Suppressor macrophage treated with lipopolysaccharide for 4 hours (primary cell): Measurements from ENCODE around the gene CEP164.
"Not testable (repeated sequence)": the region's sequence is repeated elsewhere in the genome, so short reads cannot be mapped to it uniquely, and the experiment has no call there.

Source experiments
- DNase-seq: peaks from one replicate; pipeline ENCODE4 v3.0.0-alpha.2; 2020

The CEP164 gene

DNA sequence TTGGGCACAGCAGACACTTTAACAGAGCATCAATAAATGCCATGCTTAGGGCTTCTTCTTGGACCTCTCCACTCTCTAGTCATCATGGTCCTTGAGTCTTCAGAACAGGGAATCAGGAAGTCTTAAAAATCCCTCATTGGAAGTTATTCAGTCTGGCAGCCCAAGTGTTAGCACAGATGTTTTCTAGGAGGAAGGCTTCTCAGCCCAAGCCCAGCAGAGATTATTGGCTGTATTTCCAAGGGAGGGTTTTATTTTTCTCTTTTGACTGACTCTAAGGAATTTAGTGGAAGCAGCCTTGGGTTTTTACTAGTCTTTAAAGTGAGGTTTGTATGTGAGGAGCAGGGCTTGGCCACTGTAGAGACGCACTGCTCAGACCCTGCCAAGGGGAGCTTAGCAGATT is 41.9 kb downstream of the CEP164 start:
- DNase-seq: no peak

DNA sequence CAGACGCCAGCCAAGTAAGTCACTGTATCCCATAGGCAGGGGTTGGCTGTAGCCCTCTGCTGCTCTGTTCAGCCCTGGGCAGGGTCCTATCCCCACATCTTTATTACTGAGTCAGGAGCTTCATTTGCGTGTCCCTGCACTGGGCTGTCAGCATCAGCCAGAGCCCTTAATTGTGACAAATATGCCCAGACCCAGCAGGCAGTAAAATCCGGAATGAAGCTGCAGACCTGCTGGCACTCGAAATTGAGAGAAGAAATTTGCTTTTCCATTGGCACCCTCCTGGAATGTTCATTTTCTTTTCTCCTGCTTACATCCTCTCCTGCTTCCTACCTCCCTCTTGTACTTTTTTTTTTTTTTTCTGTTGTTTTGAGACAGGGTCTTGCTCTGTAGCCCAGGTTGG is 43.8 kb downstream of the CEP164 start:
- DNase-seq: no peak

DNA sequence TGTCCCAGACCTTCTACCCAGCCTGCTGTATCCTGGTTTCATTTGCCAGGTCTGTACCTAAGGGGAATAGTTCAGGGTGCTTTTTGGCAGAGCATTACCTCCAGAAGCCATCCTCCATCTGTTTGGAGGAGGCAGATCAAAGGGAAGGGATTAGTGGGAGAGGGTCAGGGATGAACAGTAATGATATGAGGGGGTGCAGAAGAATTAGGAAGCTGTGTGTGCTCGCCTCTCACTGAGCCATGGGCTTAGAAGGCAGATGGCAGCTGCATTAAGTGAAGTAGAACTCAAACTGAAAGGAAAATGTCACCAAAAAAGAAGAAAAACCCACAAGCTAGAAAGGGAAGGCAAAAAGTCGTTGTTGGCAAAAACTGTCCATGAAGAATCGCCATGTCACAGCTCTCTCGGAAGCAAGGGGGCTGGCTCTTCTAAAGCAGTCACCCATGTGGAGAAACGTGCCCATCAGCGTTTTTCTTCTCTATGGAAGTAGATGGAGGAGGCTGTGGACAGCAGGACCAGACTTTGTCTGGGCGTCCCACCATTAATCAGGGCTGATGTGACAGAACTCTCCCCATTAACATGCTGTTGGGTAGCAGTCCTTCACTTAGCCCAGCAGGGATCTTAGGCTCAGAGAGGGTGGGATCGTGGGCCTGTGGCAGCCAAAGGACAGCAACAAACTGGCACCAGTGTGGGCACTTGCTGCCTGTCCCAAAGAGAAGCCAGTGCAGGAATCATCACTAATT is 46.8 kb downstream of the CEP164 start:
- DNase-seq: no peak

DNA sequence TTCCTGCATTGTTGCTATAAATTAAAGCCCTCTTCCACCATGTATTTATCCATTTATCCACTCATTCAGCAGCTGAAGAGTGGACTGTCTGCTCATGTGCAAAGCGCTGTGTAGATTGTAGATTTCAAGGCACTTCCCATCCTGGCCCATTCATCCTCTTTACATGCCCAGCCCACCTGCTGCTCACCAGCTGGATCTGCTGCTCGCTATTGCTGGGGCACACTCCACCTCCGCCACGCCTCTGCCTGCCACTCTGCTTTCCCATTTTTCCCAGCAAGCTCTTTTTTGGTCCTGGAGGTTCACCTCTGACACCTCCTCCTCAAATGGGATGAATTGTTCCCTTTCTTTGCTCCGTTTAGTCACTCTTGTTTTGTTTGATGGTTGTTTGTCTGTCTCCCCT is 48.3 kb downstream of the CEP164 start:
- no peak for DNase-seq

- DNase-seq: no peak
Observed at GRCh38 chr11:117376517-117376916, 48.9 kb downstream of the CEP164 start.

DNA sequence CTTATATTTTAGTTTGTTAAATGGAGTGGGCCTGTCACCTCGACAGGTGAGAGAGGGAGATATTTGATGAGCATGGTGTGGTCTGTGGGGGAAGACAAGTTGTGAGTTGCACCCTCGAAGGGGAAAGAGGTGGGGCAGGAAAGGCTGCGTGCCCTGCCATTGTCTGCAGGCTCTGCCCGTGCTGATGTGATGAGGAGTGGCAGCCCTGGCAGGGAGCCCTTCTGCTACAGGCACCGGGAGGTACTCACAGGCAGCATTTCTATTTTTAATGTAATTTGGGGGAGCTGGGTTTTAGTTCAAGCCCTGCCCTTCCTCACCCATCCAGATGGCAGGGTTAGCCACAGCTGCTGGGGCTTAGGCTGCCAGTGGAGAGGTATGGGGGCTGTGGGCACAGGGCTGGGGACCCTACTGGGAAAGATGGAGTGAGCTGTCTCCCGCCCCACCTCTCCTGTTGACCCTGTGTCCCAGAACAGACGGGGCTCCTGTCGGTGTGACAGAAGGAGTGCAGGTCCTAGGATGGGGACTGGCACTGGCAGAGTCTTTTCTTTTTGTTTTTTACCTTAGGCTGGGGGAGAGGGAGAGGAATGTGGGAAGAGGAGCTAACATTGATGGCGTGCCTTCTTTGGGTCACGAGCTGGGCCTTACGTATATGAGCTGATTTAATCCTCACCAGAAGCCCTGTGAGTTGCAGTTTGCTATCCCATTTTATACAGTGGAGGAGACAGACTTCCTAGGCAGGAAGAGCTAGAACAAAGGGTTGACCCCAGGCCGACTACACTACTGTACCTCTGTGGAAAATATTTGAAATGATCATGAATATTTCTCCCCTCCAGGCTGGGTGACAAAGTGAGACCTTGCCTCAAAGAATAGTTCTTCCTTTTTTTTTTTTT is 51.6 kb downstream of the CEP164 start:
- no peak for DNase-seq

GRCh38 chr11:117380676-117381075 is 53.0 kb downstream of the CEP164 start:
- no peak for DNase-seq

GRCh38 chr11:117381481-117382387 is 54.1 kb downstream of the CEP164 start:
- DNase-seq: no peak

DNA sequence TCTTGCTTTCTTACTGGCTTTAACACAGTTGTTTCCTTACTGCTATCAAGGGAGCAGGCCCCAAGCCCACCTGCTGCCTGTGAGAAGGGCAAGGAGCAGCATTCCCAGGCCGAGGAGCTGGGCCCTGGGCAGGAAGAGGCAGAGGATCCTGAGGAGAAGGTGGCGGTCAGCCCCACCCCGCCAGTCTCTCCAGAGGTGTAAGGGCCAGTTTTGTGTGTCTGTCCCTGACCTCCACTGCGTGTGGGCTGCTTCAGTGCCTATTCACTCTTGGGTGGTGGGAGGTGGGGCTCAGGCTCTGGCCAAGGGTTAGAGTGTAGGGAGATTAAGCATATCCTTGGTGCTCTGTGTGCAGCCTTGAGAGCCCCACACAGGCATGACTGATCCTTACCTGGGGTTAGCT is 55.1 kb downstream of the CEP164 start:
- DNase-seq: no peak

DNA sequence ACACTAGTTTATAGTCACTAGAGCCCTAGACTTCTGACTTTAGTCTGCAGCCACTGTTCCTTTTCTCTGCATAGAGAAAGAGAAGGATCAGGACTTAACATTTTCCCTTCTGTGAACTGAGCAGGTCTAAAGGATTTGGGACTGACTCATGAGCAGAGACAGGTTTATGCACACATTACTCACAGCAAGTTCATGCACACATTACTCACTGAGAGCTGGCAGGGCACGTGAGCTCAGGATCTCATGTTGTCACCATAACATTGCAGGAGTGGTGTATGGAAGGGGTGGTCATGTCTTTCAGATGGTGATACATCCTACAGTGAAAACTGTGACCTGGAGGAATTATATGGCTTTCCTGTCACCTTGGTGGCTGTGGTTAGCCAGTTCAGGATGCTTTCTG is 56.4 kb downstream of the CEP164 start:
- no peak for DNase-seq

GRCh38 chr11:117385471-117385870 is 57.8 kb downstream of the CEP164 start:
- DNase-seq: no peak

GRCh38 chr11:117385906-117386305 is 58.3 kb downstream of the CEP164 start:
- DNase-seq: no peak

DNA sequence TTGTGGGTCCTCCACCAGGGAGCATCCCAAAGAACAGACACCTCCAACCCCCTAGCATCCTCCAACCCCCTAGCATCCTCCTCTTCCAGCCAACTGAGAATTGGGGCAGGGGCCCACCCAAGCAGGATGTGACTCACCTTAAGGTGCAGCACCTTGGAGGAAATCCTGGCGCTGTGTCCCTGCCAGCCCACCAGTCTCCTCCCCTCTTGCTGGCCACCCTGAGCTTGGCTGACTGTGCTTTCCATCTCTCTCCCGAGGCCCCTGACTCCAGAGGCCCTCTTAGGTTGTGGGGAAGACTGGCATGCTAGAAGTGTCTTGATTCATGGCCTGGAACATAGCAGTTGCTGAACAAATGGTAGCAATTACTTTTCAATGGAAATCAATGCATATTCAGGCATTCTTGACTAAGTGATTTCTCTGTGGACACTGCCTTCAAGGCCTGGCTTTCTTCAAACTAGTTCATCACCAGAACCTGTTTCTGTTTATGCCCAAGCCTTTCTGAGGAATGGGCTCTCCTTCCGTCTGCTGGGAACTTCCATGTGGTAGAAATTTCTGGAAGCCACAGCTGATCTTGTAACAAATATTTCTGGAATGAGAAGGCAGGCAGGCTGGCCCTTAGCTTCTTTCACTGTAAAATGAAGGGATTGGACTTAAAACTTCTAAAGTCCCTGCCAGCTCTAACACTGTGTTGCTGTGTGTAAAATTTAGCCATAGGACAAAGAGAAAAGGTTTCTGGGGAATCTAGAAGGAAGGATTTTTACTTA is 60.5 kb downstream of the CEP164 start:
- no peak for DNase-seq

DNA sequence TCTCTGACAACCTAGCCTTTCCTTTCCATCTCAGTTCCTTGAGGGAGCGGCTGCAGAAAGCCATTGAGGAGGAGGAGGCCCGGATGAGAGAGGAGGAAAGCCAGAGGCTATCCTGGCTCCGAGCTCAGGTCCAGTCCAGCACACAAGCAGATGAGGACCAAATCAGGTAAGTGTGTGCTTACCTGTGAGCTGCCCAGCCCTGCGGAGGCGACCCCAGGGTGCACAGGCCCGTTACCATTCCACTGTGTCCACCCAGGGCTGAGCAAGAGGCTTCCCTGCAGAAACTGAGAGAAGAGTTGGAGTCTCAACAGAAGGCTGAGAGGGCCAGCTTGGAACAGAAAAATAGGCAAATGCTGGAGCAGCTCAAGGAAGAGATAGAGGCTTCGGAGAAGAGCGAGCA is 63.1 kb downstream of the CEP164 start:
- no peak for DNase-seq

GRCh38 chr11:117391181-117391580 is 63.5 kb downstream of the CEP164 start:
- no peak for DNase-seq

DNA sequence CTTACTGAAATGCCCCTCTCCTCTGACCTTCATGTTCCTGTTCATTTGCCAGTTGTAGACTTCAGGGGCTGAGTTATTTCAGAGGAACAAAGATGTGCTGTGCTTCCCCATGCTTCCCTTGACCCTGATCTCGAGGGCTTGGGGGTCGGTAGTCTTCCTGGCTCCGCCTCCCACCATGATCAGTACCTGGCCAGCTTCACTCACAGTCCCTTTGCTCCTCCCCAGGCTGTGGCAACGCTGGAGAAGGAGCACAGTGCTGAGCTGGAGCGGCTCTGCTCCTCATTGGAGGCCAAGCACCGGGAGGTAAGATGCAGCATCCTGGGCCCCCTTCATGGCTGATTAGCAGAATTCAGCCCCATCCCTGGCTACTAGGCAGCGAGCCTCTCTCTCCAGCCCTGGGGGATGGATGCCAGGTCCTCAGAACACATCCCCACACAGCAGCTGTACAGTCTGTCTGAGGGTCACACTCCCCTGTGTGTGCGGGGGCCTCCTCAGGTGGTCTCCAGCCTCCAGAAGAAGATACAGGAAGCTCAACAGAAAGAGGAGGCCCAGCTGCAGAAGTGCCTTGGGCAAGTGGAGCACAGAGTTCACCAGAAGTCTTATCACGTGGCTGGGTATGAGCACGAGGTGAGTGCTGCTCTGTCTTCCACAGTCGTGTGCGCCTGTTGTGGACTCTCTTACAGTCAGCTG is 64.5 kb downstream of the CEP164 start:
- DNase-seq: no peak

GRCh38 chr11:117392979-117393378 is 65.3 kb downstream of the CEP164 start:
- DNase-seq: no peak

DNA sequence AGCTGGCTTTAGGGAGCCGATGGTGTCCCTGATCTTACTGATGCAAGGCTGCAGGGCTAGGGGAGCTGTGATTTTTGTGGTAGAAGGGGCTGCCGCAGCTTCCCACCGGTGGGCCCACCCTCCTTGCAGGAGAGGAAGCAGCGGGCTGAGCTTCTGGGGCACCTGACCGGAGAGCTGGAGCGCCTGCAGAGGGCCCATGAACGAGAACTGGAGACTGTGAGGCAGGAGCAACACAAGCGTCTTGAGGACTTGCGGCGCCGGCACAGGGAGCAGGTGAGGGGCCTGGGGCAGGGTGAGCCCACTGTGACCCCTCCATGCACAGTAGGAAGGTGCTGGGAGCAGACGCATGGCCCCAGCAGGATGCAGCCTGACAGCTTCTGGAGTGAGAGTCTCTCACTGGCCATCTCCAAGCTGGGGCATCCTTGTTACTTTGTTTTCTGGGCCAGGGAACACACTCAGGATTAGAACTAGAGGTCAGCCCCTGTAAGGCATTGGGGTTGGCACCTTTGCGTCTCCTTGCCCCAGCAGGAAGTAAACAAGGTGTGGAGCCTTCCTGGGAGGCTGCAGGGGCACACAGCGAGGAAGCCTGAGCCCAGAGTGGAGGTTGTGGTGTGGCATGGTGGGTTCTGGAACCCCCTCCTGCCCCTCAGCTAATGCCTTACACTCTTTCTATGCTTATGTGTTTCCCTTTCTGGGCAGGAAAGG is 66.7 kb downstream of the CEP164 start:
- DNase-seq: no peak

- DNase-seq: no peak
Observed at GRCh38 chr11:117395476-117395875, 67.8 kb downstream of the CEP164 start.

DNA sequence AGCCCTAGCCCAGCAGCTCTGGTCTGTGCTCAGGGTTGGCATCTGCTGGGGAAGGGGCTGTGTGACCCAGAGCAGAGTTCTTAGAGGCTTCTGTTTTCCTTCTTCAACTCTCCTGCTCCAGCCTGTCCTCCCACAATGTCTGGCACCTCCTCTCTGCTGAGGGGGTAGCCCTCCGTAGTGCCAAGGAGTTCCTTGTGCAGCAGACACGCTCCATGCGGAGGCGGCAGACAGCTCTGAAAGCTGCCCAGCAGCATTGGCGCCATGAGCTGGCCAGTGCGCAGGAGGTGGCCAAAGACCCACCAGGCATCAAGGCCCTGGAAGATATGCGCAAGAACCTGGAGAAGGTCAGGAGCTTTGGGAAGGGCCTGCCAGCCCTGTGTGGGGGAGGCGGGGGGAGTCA is 69.3 kb downstream of the CEP164 start:
- DNase-seq: no peak

DNA sequence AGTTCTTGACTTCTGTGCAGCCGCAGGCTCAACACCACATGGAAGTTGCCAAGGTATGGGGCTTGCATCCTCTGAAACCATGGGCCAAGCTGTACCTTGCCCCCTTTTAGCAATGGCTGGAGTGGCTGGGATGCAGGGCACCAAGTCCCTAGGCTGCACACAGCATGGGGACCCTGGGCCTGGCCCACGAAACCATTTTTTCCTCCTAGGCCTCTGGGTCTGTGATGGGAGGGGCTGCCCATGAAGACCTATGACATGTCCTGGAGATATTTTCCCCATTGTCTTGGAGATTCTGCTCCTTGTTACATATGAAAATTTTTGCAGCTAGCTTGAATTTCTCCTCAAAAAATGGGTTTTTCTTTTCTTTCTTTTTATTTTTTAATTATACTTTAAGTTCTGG is 71.0 kb downstream of the CEP164 start:
- not testable (repeated sequence) for DNase-seq
